Cerebellar nuclear complex (tissue), 1 donor: Measurements from ENCODE around the gene ATP9A.
"Not testable (repeated sequence)": the region's sequence is repeated elsewhere in the genome, so short reads cannot be mapped to it uniquely, and the experiment has no call there.

ENCODE experiments used
- DNase-seq, 2 experiments: peaks; one replicate each; lab custom pipeline; 2025; lab: John Stamatoyannopoulos, UW

Gene ATP9A

GRCh38 chr20:51791626-51792025 lies 23.4 kb upstream of the ATP9A start:
- no peak for DNase-seq

GRCh38 chr20:51790256-51790655 lies 22.1 kb upstream of the ATP9A start:
- DNase-seq: no peak

GRCh38 chr20:51789434-51789833 lies 21.2 kb upstream of the ATP9A start:
- DNase-seq: no peak

- no peak for DNase-seq
These were observed 20.6 kb upstream of the ATP9A start for GRCh38 chr20:51788822-51789221.

- DNase-seq: no peak
These were observed 16.1 kb upstream of the ATP9A start for GRCh38 chr20:51784299-51784698.

- not testable (repeated sequence) for DNase-seq
These were observed 10.1 kb upstream of the ATP9A start for GRCh38 chr20:51778229-51778759.

- DNase-seq: no peak
These were observed 7.1 kb upstream of the ATP9A start for GRCh38 chr20:51775241-51775640.

GRCh38 chr20:51772236-51772635 lies 4.0 kb upstream of the ATP9A start:
- DNase-seq: no peak

- DNase-seq: no peak
These were observed 1.9 kb upstream of the ATP9A start for GRCh38 chr20:51769976-51770615.

GRCh38 chr20:51768759-51769517 lies 748 bp upstream of the ATP9A start:
- no peak for DNase-seq

- DNase-seq: peak; percentile 90 to 92
These were observed 960 bp downstream of the ATP9A start for GRCh38 chr20:51766994-51767866.

- not testable (repeated sequence) for DNase-seq
These were observed 2.8 kb downstream of the ATP9A start for GRCh38 chr20:51765381-51765780.

GRCh38 chr20:51763965-51764602 lies 4.1 kb downstream of the ATP9A start:
- no peak for DNase-seq

GRCh38 chr20:51760905-51761546 lies 7.2 kb downstream of the ATP9A start:
- DNase-seq: no peak

GRCh38 chr20:51759769-51760510 lies 8.2 kb downstream of the ATP9A start:
- DNase-seq: no peak

- DNase-seq: no peak
These were observed 9.1 kb downstream of the ATP9A start for GRCh38 chr20:51758978-51759544.

GRCh38 chr20:51757226-51757625 lies 11.0 kb downstream of the ATP9A start:
- peak; percentile 38 to 71 for DNase-seq

GRCh38 chr20:51756653-51757052 lies 11.5 kb downstream of the ATP9A start:
- no peak for DNase-seq

- DNase-seq: not testable (repeated sequence)
These were observed 15.0 kb downstream of the ATP9A start for GRCh38 chr20:51753220-51753619.

- no peak for DNase-seq
These were observed 15.7 kb downstream of the ATP9A start for GRCh38 chr20:51752343-51752951.
